ENCODE data around the gene PXMP4.
A peak's percentile ranks its signal among the peaks of the same experiment; 100 is the strongest.
"Not testable (repeated sequence)": the region's sequence is repeated elsewhere in the genome, so short reads cannot be mapped to it uniquely, and the experiment has no call there.

PXMP4 gene, protein sequence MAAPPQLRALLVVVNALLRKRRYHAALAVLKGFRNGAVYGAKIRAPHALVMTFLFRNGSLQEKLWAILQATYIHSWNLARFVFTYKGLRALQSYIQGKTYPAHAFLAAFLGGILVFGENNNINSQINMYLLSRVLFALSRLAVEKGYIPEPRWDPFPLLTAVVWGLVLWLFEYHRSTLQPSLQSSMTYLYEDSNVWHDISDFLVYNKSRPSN

DNA sequence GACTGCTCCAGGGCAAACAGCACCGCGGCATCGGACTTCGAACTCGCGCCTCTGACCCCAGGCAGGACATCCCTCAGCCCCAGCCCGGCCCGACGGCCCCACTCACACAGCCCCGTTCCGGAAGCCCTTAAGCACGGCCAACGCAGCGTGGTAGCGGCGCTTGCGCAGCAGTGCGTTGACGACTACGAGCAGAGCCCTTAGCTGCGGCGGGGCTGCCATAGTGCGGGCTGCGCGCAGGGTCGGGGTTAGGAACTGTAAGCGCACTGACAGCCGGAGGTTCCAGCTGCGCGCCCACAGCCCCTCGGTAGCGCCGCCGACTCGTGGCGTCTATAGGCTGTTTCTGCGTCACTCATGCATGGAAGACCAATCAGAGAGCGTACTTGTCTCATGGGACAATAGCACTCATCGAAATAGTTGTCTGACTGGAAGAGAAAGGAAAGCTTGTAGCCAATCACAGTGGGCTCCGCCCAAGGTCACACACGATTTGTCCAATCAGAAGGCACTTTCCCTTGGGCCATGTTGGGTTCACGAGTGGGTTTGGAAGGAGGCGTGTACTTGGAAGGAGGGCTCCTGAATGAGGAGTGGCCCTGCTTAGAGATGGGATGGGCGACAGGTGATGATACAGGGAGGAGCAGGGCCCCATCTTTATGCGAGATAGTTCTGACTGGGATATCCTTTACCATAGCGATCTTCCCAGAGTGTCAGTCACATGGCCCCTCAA is at the start of gene PXMP4:
TSS of gene PXMP4 (minus strand) at position 322 of the 721 bp plus-strand sequence. CDS start at position 219, 103 bp downstream.
- ATAC-seq (replicated peaks) (peak; percentile 95 to 98), DNase-seq (peak; percentile 92)
- Mint-ChIP-seq H3K4me1 (peaks cover 8 to 24% of the 10 kb centered on the region in 2 donors), H3K9me3 (peaks cover 3 to 4% of the 10 kb centered on the region in 2 donors), H3K36me3 (peaks cover 3 to 6% of the 10 kb centered on the region in 2 donors), H3K27me3 (no peaks in the 10 kb centered on the region), H3K4me3 (peak within 1 kb of the TSS; percentile 80 to 88), H3K27ac (peak within 1 kb of the TSS; percentile 87)

DNA sequence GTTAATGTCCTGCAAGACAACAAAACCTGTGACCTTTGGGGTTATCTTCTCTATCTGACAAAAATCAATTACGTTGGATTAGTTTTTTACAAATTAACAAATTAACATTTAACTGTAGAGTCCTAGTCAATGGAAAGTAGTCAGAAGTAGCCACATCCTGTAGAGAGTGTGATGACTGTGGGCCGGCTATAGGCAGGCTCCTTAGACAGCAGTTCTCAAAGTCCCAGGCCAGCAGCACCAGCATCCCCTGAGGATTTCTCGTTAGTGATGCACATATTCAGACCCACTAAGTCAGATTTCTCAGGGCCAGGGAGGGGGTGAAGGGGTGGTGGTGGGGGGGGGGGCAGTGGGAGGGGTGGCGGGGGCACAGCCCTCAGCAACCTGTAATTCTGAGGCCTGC is 48.9 kb upstream of the PXMP4 start:
- Mint-ChIP-seq H3K4me1 (peaks cover 14 to 20% of the 10 kb centered on the region in 2 donors), H3K9me3 (no peaks in the 10 kb centered on the region), H3K27me3 (no peaks in the 10 kb centered on the region), H3K36me3 (peaks cover 24 to 46% of the 10 kb centered on the region in 2 donors), H3K4me3 (no peak overlapping the region), H3K27ac (no peak overlapping the region)
- ATAC-seq (replicated peaks) (no peak), DNase-seq (no peak)

DNA sequence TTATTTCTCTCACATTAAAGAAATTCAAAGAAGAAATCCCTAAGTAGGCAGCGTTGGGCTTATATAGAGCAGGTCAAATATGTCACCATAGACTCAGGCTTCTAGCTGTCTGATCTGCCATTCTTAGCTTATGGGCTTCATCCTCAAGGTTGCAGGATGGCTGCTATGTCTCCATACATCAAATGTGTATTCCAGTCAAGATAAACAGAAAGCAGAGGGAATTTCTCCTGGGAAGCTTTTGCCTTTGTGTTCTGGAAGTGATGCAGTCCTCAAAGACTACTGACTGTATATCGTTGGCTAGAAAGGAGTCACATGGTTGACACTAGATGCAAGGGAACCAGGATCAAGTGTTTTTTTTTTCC is 47.6 kb upstream of the PXMP4 start:
- no peak for ATAC-seq (replicated peaks)

DNA sequence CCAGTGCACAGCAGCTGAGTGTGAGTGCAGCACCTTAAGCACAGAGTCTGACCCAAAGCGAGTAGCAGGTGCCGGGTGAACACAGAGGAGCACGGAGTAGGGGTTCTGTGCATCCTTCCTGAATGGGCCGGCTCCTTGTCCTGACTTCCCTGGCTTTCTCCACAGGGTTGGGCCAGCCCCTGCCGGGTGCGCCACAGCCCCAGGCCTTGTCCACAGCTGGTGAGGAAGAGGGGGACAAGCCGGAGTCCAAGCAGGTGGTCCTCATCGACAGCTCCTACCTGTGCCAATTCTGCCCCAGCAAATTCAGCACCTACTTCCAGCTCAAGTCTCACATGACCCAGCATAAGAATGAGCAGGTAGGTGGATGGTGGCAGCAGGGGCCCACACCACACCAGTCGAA is 46.6 kb upstream of the PXMP4 start:
- Mint-ChIP-seq H3K27ac (no peak overlapping the region), H3K9me3 (no peaks in the 10 kb centered on the region), H3K36me3 (peaks cover 18 to 43% of the 10 kb centered on the region in 2 donors), H3K4me1 (peaks cover 0 to under 1% of the 10 kb centered on the region in 2 donors), H3K27me3 (no peaks in the 10 kb centered on the region), H3K4me3 (no peak overlapping the region)
- ATAC-seq (replicated peaks) (no peak), DNase-seq (no peak)

More for the DNA sequence above, 47.6 kb upstream of the PXMP4 start:
- no peaks in the 10 kb centered on the region for H3K9me3 Mint-ChIP-seq
- H3K4me3 Mint-ChIP-seq, result no peak overlapping the region
- H3K27me3 Mint-ChIP-seq, result no peaks in the 10 kb centered on the region
- H3K27ac Mint-ChIP-seq, result no peak overlapping the region
- H3K36me3 Mint-ChIP-seq, result peaks cover 21 to 47% of the 10 kb centered on the region in 2 donors
- DNase-seq, result no peak
- H3K4me1 Mint-ChIP-seq, result peaks cover 8 to 11% of the 10 kb centered on the region in 2 donors

DNA sequence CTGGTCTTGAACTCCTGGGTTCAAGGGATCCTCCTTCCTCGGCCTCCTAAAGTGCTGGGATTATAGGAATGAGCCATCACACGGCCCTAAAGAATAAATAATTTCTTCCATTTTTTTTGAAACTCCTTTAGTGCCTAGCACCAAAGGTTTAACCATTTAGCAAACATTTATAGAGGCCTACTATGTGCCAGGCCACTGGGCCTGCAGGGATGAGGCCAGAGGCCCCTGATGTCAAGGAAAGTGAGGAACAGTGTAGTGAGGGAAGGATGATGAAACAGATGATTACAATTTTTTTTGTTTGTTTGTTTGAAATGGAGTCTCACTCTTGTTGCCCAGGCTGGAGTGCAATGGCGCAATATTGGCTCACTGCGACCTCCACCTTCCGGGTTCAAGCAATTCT is 45.5 kb upstream of the PXMP4 start:
- no peaks in the 10 kb centered on the region for H3K9me3 Mint-ChIP-seq
- no peak overlapping the region for H3K27ac Mint-ChIP-seq
- peaks cover 18 to 44% of the 10 kb centered on the region in 2 donors for H3K36me3 Mint-ChIP-seq
- DNase-seq (no peak), ATAC-seq (replicated peaks) (no peak)
- H3K27me3 Mint-ChIP-seq, result no peaks in the 10 kb centered on the region
- no peaks in the 10 kb centered on the region for H3K4me1 Mint-ChIP-seq
- H3K4me3 Mint-ChIP-seq, result no peak overlapping the region

DNA sequence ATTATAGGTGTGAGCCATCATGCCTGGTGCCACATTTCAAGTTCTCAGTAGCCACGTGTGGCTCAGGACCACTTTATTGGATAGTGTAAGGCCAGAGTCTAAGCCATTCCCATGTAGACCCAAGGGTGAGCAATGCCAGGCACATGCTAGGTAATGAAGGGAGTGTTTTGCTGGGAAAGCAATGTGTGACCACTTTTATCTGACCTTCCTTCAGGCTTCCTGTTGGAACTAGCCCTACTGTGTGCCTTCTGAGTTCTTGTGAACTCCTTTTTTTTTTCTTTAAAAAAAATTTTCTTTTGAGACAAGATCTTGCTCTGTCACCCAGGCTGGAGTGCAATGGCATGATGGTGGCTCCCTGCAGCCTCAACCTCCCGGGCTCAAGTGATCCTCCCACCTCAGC is 45.0 kb upstream of the PXMP4 start:
- Mint-ChIP-seq H3K36me3 (peaks cover 18 to 44% of the 10 kb centered on the region in 2 donors), H3K9me3 (no peaks in the 10 kb centered on the region), H3K4me1 (no peaks in the 10 kb centered on the region), H3K4me3 (no peak overlapping the region), H3K27me3 (no peaks in the 10 kb centered on the region), H3K27ac (no peak overlapping the region)
- ATAC-seq (replicated peaks) (no peak), DNase-seq (no peak)

DNA sequence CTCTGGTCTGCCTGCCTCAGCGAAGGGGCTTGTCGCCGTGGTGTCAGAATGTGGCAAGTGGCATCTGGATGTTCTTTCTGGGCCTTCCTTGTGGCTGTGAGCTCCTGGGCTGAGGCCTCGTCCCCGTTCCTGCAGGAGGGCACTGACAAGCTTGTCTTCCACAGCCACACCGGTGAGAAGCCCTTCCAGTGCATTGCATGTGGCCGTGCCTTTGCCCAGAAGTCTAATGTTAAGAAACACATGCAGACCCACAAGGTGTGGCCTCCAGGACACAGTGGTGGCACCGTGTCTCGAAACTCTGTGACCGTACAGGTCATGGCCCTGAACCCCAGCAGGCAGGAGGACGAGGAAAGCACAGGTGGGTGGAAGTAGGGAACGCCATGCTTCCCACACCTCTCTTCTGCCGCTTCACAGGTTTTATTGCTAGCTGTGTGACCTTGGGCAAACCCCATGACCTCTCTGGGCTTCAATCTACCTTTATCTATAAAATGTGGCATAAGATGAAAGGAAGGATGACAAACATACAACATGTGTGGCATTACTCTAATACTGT is 41.7 kb upstream of the PXMP4 start:
- peaks cover 38 to 51% of the 10 kb centered on the region in 2 donors for H3K36me3 Mint-ChIP-seq
- ATAC-seq (replicated peaks) (no peak), DNase-seq (no peak)
- no peaks in the 10 kb centered on the region for H3K4me1 Mint-ChIP-seq
- H3K4me3 Mint-ChIP-seq, result no peak overlapping the region
- peaks cover 4 to 5% of the 10 kb centered on the region in 2 donors for H3K9me3 Mint-ChIP-seq
- H3K27me3 Mint-ChIP-seq, result no peaks in the 10 kb centered on the region
- no peak overlapping the region for H3K27ac Mint-ChIP-seq

DNA sequence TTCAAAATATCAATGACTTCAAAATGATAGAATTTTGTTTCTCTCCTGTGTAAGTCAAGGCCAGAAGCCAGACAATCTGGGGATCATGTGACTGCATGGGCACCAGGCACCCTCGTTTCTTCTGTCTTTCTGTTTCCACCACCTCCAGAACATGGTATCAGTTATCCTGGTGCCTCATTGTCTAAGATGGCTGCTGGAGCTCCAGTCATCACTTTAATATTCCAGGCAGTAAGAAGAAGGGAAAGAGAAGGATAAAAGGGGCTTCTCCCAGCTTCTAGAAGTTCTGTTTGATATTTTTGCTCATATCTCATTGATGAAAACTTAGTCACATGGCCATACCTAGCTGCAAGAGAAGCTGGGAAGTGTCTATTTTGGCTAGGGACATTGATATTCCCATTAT is 37.3 kb upstream of the PXMP4 start:
- H3K36me3 Mint-ChIP-seq, result peaks cover 42 to 49% of the 10 kb centered on the region in 2 donors
- DNase-seq, result no peak
- H3K9me3 Mint-ChIP-seq, result peaks cover 4 to 5% of the 10 kb centered on the region in 2 donors
- no peak overlapping the region for H3K4me3 Mint-ChIP-seq
- ATAC-seq (replicated peaks), result no peak
- H3K27me3 Mint-ChIP-seq, result no peaks in the 10 kb centered on the region
- H3K27ac Mint-ChIP-seq, result no peak overlapping the region
- H3K4me1 Mint-ChIP-seq, result peaks cover 0 to 9% of the 10 kb centered on the region in 2 donors

DNA sequence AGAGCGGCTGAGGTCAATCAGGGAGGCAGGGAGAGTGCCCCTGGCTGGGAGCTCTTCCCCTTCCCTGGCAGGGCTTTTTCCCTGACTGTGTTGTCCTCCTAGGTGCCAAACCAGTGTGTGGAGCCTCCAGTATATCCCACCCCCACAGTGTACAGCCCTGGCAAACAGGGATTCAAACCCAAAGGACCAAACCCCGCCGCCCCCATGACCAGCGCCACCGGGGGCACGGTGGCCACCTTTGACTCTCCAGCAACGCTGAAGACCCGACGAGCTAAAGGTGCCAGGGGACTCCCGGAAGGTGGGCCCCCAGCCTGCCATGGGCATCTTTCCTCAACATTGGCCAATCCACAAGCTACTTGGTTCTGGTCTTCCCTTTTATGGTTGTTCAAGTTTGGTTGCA is 36.9 kb upstream of the PXMP4 start:
- ATAC-seq (replicated peaks) (no peak), DNase-seq (no peak)
- Mint-ChIP-seq H3K27ac (no peak overlapping the region), H3K27me3 (no peaks in the 10 kb centered on the region), H3K9me3 (peaks cover 4 to 5% of the 10 kb centered on the region in 2 donors), H3K36me3 (peaks cover 42 to 52% of the 10 kb centered on the region in 2 donors), H3K4me1 (peaks cover 0 to 9% of the 10 kb centered on the region in 2 donors), H3K4me3 (no peak overlapping the region)

DNA sequence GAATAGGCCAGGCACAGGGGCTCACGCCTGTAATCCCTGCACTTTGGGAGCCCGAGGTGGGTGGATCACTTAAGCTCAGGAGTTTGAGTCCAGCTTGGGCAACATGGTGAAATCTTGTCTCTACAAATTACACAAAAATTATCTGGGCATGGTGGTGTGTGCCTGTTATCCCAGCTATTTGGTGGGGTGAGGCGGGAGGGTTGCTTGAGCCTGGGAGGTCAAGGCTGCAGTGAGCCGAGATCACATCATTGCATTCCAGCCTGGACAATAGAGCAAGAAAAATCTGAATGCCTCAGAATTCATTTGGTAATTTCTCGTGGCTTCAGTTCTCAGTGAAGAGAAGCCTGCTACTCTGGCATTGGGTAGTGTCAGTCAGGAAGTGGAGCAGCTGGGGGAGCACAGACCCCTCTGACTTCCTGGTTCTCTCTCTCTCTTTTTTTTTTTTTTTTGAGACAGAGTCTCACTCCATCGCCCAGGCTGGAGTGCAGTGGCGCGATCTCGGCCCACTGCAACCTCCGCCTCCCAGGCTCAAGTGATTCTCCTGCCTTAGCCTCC is 35.9 kb upstream of the PXMP4 start:
- DNase-seq, result not testable (repeated sequence)
- peak; percentile 66 to 72 for ATAC-seq (replicated peaks)

DNA sequence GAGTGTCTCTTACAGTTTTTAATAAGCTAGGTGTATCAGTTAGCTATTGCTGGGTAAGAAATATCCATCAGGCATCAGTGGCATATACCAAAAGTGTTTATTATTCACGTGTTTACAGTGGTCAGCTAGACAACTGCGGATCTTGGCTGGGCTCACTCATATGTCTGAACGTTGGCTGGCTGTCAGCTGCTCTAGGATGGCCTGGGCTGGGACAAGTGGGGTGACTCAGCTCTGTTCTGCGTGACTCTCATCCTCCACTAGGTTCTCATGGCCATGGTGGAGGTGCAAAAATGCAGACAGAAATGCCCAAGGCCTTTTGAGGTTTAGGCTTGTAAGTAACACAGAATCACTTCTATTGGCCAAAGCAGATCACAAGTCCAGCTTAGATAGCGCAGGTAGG is 33.7 kb upstream of the PXMP4 start:
- H3K36me3 Mint-ChIP-seq, result peaks cover 45 to 47% of the 10 kb centered on the region in 2 donors
- DNase-seq (no peak), ATAC-seq (replicated peaks) (no peak)
- H3K27ac Mint-ChIP-seq, result no peak overlapping the region
- peaks cover 0 to 9% of the 10 kb centered on the region in 2 donors for H3K4me1 Mint-ChIP-seq
- no peak overlapping the region for H3K4me3 Mint-ChIP-seq
- H3K9me3 Mint-ChIP-seq, result peaks cover 4 to 5% of the 10 kb centered on the region in 2 donors
- H3K27me3 Mint-ChIP-seq, result no peaks in the 10 kb centered on the region

More for the DNA sequence above, 35.9 kb upstream of the PXMP4 start:
- not testable (repeated sequence) for H3K4me1 Mint-ChIP-seq, H3K9me3 Mint-ChIP-seq, H3K4me3 Mint-ChIP-seq, H3K27me3 Mint-ChIP-seq
- Mint-ChIP-seq H3K27ac (peak overlapping the region; percentile 47), H3K36me3 (peaks cover 46 to 49% of the 10 kb centered on the region in 2 donors)

DNA sequence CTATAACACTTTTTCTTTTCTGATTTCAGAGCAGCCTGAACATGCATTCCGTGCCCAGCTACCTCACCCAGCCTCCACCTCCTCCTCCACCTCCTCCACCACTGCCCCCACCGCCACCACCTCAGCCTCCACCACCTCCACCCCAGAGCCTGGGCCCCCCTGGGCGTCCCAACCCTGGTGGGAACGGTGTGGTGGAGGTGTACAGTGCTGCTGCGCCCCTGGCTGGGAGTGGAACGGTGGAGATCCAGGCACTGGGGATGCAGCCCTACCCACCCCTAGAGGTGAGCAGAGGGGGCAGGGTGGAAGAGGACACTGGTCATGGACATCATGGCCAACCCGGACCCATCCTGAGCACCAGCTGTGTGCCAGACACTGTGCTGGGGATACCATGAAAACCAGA is 33.0 kb upstream of the PXMP4 start:
- H3K4me3 Mint-ChIP-seq, result no peak overlapping the region
- H3K27ac Mint-ChIP-seq, result no peak overlapping the region
- H3K27me3 Mint-ChIP-seq, result no peaks in the 10 kb centered on the region

DNA sequence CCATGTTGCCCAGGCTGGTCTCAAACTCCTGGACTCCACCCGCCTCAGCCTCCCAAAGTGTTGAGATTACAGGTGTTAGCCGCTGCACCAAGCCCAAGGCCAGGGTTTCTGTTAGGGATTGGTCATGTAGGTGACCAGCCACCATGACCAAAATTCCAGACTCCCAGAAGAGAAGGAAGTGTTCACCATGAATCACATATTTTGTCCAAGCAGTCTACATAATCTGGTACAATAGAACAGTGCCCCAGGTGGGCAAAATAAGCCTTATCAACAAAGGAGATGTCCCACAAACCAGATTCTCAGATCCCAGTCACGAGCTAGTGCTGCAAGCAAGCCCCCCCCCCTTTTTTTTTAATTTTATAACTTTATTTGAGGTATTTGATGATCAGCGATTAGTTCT is 31.7 kb upstream of the PXMP4 start:
- no peak overlapping the region for H3K27ac Mint-ChIP-seq
- ATAC-seq (replicated peaks) (no peak), DNase-seq (no peak)
- H3K36me3 Mint-ChIP-seq, result peaks cover 31 to 38% of the 10 kb centered on the region in 2 donors
- H3K9me3 Mint-ChIP-seq, result no peaks in the 10 kb centered on the region
- no peak overlapping the region for H3K4me3 Mint-ChIP-seq
- H3K27me3 Mint-ChIP-seq, result no peaks in the 10 kb centered on the region
- peaks cover 0 to 9% of the 10 kb centered on the region in 2 donors for H3K4me1 Mint-ChIP-seq

More for the DNA sequence above, 33.0 kb upstream of the PXMP4 start:
- ATAC-seq (replicated peaks), result no peak
- Mint-ChIP-seq H3K36me3 (peaks cover 44 to 46% of the 10 kb centered on the region in 2 donors), H3K4me1 (peaks cover 0 to 9% of the 10 kb centered on the region in 2 donors), H3K9me3 (peaks cover 4 to 5% of the 10 kb centered on the region in 2 donors)
- DNase-seq, result no peak

DNA sequence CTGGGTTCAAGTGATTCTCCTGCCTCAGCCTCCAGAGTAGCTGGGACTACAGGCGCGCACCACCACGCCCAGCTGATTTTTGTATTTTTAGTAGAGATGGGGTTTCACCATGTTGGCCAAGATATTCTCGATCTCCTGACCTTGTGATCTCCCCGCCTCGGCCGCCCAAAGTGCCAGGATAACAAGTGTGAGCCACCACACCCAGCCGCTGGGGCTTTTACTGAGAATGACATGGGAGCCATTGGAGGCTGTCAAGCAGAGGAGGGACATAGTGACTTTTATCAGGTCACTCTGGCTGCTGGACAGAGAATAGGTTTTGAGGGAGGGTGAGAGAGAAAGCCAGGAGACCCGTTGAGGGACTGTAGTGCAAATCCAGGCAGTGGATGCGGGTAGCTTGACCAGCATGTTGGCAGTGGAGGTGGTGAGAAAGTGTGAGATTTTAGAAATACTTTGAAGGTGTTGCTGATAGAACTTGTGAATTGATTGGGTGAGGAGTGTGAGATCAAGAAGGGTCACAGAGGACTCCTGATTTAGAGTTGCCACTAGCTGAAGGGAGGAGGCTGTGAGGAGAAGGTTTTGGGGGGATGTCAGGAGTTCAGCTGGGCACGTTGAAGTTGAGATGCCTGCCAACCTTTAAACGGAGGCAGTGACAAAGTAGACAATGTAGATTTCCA is 26.4 kb upstream of the PXMP4 start:
- no peak for DNase-seq
- peaks cover 20 to 30% of the 10 kb centered on the region in 2 donors for H3K36me3 Mint-ChIP-seq
- no peak for ATAC-seq (replicated peaks)
- no peaks in the 10 kb centered on the region for H3K9me3 Mint-ChIP-seq
- H3K4me3 Mint-ChIP-seq, result no peak overlapping the region
- H3K27ac Mint-ChIP-seq, result peak overlapping the region; percentile 20
- H3K4me1 Mint-ChIP-seq, result no peaks in the 10 kb centered on the region
- H3K27me3 Mint-ChIP-seq, result no peaks in the 10 kb centered on the region
